ENCODE measurements around the gene PHLDA1. TPM values are rescaled to one million over a fixed set of nuclear protein-coding genes. Genes with fewer than 3 reads are reported as not detected.

PHLDA1 gene
- total RNA-seq, 2 donors from 2014 or later, result 8.8 to 11.8 TPM

GRCh38 chr12:75998292-75999063, 33.1 kb downstream of the PHLDA1 start:
- H3K4me1 ChIP-seq (replicated peaks), result no peaks in the 10 kb centered on the region
- intact Hi-C loops (cut with DNase I), result no loop called here
- H3K9me3 ChIP-seq, result no peaks in the 10 kb centered on the region
- no peaks in the 10 kb centered on the region for H3K27me3 ChIP-seq (replicated peaks; ENCODE audit: insufficient read depth)
- no peak overlapping the region for H3K4me3 ChIP-seq
- no peak overlapping the region for H3K27ac ChIP-seq
- DNase-seq (ENCODE audit: low spot score), result no peak
- no peak for TF ChIP-seq CTCF (IDR thresholded peaks at IDR 0.05)
- TF ChIP-seq POLR2A (IDR thresholded peaks at IDR 0.05), result no peak
- TF ChIP-seq POLR2AphosphoS5 (IDR thresholded peaks at IDR 0.05), result no peak
- WGBS, result 83% methylated on average over 4 of the region's 4 CpGs
- no peaks in the 10 kb centered on the region for H3K36me3 ChIP-seq

- WGBS, result 87% methylated on average over 3 of the region's 3 CpGs
- Histone ChIP-seq H3K4me1 (replicated peaks) (no peaks in the 10 kb centered on the region), H3K9me3 (no peaks in the 10 kb centered on the region), H3K4me3 (no peak overlapping the region), H3K27me3 (replicated peaks; ENCODE audit: insufficient read depth) (no peaks in the 10 kb centered on the region), H3K36me3 (no peaks in the 10 kb centered on the region), H3K27ac (no peak overlapping the region)
- no peak for DNase-seq (ENCODE audit: low spot score)
- TF ChIP-seq CTCF (IDR thresholded peaks at IDR 0.05) (no peak), POLR2AphosphoS5 (IDR thresholded peaks at IDR 0.05) (no peak), POLR2A (IDR thresholded peaks at IDR 0.05) (no peak)
- intact Hi-C loops (cut with DNase I), result no loop called here
Measured at GRCh38 chr12:75997658-75998057, 33.9 kb downstream of the PHLDA1 start.

GRCh38 chr12:75996861-75997447, 34.6 kb downstream of the PHLDA1 start:
- Histone ChIP-seq H3K4me1 (replicated peaks) (no peaks in the 10 kb centered on the region), H3K9me3 (no peaks in the 10 kb centered on the region), H3K4me3 (no peak overlapping the region), H3K27me3 (replicated peaks; ENCODE audit: insufficient read depth) (no peaks in the 10 kb centered on the region), H3K36me3 (no peaks in the 10 kb centered on the region), H3K27ac (no peak overlapping the region)
- 24% methylated on average over 1 of the region's 1 CpG for WGBS
- TF ChIP-seq CTCF (IDR thresholded peaks at IDR 0.05) (no peak), POLR2A (IDR thresholded peaks at IDR 0.05) (no peak), POLR2AphosphoS5 (IDR thresholded peaks at IDR 0.05) (no peak)
- DNase-seq (ENCODE audit: low spot score), result no peak
- intact Hi-C loops (cut with DNase I), result no loop called here

- H3K9me3 ChIP-seq, result no peaks in the 10 kb centered on the region
- no peaks in the 10 kb centered on the region for H3K27me3 ChIP-seq (replicated peaks; ENCODE audit: insufficient read depth)
- no peak overlapping the region for H3K27ac ChIP-seq
- no peak overlapping the region for H3K4me3 ChIP-seq
- no peaks in the 10 kb centered on the region for H3K4me1 ChIP-seq (replicated peaks)
- TF ChIP-seq CTCF (IDR thresholded peaks at IDR 0.05), result no peak
- TF ChIP-seq POLR2A (IDR thresholded peaks at IDR 0.05), result no peak
- TF ChIP-seq POLR2AphosphoS5 (IDR thresholded peaks at IDR 0.05), result no peak
- no peak for DNase-seq (ENCODE audit: low spot score)
- H3K36me3 ChIP-seq, result no peaks in the 10 kb centered on the region
- intact Hi-C loops (cut with DNase I), result no loop called here
Measured at GRCh38 chr12:75995691-75996090, 35.9 kb downstream of the PHLDA1 start.

Measured in prostate gland (tissue), 2 donors.